H1 (cell line): Measurements from ENCODE around the gene SEC24B.

Source experiments
- CEBPB ChIP-seq: IDR thresholded peaks from 2 replicates; pipeline ENCODE4 v1.6.1; 2012; ENCODE audit warnings: low read depth, low read length
- EP300 ChIP-seq, 2 experiments: IDR thresholded peaks; 1 replicate in 1 of 2; 2 replicates in 1 of 2; pipeline ENCODE4 v1.6.1; 2011 to 2012; ENCODE audit warnings: low read depth in 2 of 2, low read length in 2 of 2, mild to moderate bottlenecking in 2 of 2, borderline replicate concordance in 1 of 2, inconsistent platforms in 1 of 2, moderate library complexity in 1 of 2
- EZH2 ChIP-seq: fragments of 200-600 bp; sonication (generic); IDR thresholded peaks from 2 replicates; pipeline ENCODE4 v1.7.1; 2012; ENCODE audit warnings: low read depth, mild to moderate bottlenecking, moderate library complexity, low read length, inconsistent platforms; ENCODE audit not compliant: severe bottlenecking
- POLR2A ChIP-seq, 2 experiments: IDR thresholded peaks; 1 replicate in 1 of 2; 2 replicates in 1 of 2; pipeline ENCODE4 v1.6.1; 2011; ENCODE audit warnings: low read depth in 2 of 2, low read length in 2 of 2, mild to moderate bottlenecking in 2 of 2; ENCODE audit errors: control extremely low read depth in 1 of 2
- RFX5 ChIP-seq: IDR thresholded peaks from 2 replicates; pipeline ENCODE4 v1.6.1; 2011; ENCODE audit warnings: low read depth, low read length, improper control_type of control experiment, borderline replicate concordance
- SUZ12 ChIP-seq: fragments of 200-600 bp; sonication (generic); IDR thresholded peaks from 2 replicates; pipeline ENCODE4 v1.6.1; 2012; ENCODE audit warnings: mild to moderate bottlenecking, inconsistent platforms, low read length, moderate library complexity, mixed read lengths
- YY1 ChIP-seq: IDR thresholded peaks from 2 replicates; pipeline ENCODE4 v1.6.1; 2011; ENCODE audit warnings: low read depth, mild to moderate bottlenecking, low read length
- TF ChIP-seq, protein P1 (sequence below), 3 experiments: IDR thresholded peaks; 1 replicate in 2 of 3; 2 replicates in 1 of 3; pipeline versions ENCODE4 v1.5.1 to v1.6.1; 2011; ENCODE audit warnings: low read length in 3 of 3, mild to moderate bottlenecking in 3 of 3, inconsistent platforms in 2 of 3, low read depth in 1 of 3, moderate library complexity in 1 of 3; ENCODE audit not compliant: insufficient read depth in 1 of 3; ENCODE audit errors: control extremely low read depth in 1 of 3

DNA sequence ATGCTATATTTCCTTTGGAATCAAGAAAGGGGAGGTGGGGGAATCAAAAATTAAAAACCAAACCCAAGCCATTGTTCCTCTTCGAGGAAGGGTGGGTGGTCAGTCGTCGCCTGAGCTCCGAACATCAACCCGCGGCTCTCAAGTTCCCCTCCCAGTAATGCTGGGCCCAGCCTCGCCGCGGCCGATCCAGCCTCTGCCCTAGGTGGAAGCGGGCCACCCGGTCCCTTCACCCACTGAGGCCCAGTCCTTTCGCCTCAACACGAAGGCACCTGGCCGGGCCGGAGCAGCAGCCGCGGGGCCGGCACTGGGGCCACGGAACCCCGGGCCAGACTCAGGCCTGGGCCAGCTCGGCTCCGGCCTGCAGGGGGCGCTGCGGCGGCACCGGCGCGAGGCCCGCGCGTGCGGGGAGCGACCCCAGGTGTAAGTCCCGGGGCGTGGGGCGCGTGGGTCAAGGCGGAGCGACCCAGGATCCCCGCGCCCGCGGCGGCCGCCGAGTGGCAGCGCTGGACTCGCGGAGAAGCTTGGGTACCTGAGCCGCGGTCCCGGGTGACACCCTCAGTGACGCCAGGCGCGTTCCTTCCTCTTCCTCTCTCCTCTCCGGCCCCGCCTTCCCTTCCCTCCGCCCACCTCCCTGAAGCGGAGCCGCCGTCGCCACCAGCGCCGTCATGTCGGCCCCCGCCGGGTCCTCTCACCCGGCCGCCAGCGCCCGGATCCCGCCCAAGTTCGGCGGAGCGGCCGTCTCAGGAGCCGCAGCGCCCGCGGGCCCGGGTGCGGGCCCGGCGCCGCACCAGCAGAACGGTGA lies at the start of gene SEC24B:
- TF ChIP-seq EP300 (IDR thresholded peaks at IDR 0.05; ENCODE audit: borderline replicate concordance in 1 of 2, low read depth in 2 of 2, low read length in 2 of 2) = 0 out of 3 replicates have a peak, but pooled peaks of 1 of the 2 experiments have one; percentile 11
- TF ChIP-seq, protein P1, sequence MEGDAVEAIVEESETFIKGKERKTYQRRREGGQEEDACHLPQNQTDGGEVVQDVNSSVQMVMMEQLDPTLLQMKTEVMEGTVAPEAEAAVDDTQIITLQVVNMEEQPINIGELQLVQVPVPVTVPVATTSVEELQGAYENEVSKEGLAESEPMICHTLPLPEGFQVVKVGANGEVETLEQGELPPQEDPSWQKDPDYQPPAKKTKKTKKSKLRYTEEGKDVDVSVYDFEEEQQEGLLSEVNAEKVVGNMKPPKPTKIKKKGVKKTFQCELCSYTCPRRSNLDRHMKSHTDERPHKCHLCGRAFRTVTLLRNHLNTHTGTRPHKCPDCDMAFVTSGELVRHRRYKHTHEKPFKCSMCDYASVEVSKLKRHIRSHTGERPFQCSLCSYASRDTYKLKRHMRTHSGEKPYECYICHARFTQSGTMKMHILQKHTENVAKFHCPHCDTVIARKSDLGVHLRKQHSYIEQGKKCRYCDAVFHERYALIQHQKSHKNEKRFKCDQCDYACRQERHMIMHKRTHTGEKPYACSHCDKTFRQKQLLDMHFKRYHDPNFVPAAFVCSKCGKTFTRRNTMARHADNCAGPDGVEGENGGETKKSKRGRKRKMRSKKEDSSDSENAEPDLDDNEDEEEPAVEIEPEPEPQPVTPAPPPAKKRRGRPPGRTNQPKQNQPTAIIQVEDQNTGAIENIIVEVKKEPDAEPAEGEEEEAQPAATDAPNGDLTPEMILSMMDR (IDR thresholded peaks at IDR 0.05; ENCODE audit: control extremely low read depth in 1 of 3, insufficient read depth in 1 of 3, low read depth in 1 of 3, low read length in 3 of 3) = peak; percentile 84 to 90 (median 88)
- no peak for TF ChIP-seq YY1
- TF ChIP-seq POLR2A (IDR thresholded peaks at IDR 0.05; ENCODE audit: control extremely low read depth in 1 of 2, low read depth in 2 of 2, low read length in 2 of 2) = peak; percentile 22 to 90
- no peak for TF ChIP-seq RFX5
- no peak; the same call in 1 of the 2 replicates for TF ChIP-seq SUZ12
- TF ChIP-seq EZH2 = no peak
- TF ChIP-seq CEBPB = no peak
